ENCODE data around the gene IZUMO1. TPM values are rescaled to one million over a fixed set of nuclear protein-coding genes. Genes with fewer than 3 reads are reported as not detected.

Gene IZUMO1
- total and polyA plus RNA-seq, 9 of the 15 experiments (the other 6 are each of a cell fraction or from before 2014, with no cell fraction given) = 0.14 to 2.1 (median 0.73) TPM

- no peak for TF ChIP-seq CBX5 (IDR thresholded peaks at IDR 0.05; ENCODE audit: borderline replicate concordance, low read depth)
- TF ChIP-seq ZBTB40 (IDR thresholded peaks at IDR 0.05) = peak; percentile 81
- no peak for TF ChIP-seq ZBTB40 (CRISPR knock-in tag; IDR thresholded peaks at IDR 0.05)
- no peak for TF ChIP-seq TGIF2 (CRISPR knock-in tag; IDR thresholded peaks at IDR 0.05)
- peak; percentile 40; the same call in 1 of the 2 replicates for TF ChIP-seq PHF8 (IDR thresholded peaks at IDR 0.05; ENCODE audit: borderline replicate concordance, low read length)
- peak in 1 of 2 experiments; percentile 65; a peak in 1 of 3 replicates for TF ChIP-seq CBX3 (IDR thresholded peaks at IDR 0.05; ENCODE audit: borderline replicate concordance in 1 of 2, low read length in 2 of 2)
- TF ChIP-seq TRIM24 (IDR thresholded peaks at IDR 0.05) = no peak
- no peak for TF ChIP-seq ZNF668 (CRISPR knock-in tag; IDR thresholded peaks at IDR 0.05)
- peak; percentile 74 to 87 for TF ChIP-seq MNT (conservative IDR thresholded peaks at IDR 0.05)
- no peak for TF ChIP-seq HMG20A (CRISPR knock-in tag; conservative IDR thresholded peaks at IDR 0.05)
- TF ChIP-seq BRF2 (IDR thresholded peaks at IDR 0.05; ENCODE audit: borderline replicate concordance, insufficient read depth, insufficient read length) = no peak
- TF ChIP-seq E2F6 (IDR thresholded peaks at IDR 0.05; ENCODE audit: borderline replicate concordance in 1 of 2, extremely low read depth in 1 of 2, insufficient read depth in 1 of 2, insufficient read length in 1 of 2, low read depth in 1 of 2, low read length in 1 of 2, poor library complexity in 1 of 2, severe bottlenecking in 1 of 2) = peak in 1 of 2 experiments; percentile 16
- TF ChIP-seq SMAD4 (CRISPR knock-in tag; conservative IDR thresholded peaks at IDR 0.05) = no peak
- TF ChIP-seq DACH1 (IDR thresholded peaks at IDR 0.05; ENCODE audit: partially characterized antibody) = peak; percentile 78
These were observed 9.2 kb downstream of the IZUMO1 start (continued) for GRCh38 chr19:48737360-48737998.
